ENCODE data around the gene SEMA3D. TPM values are rescaled to one million over a fixed set of nuclear protein-coding genes. Genes with fewer than 3 reads are reported as not detected.

SEMA3D gene
- polyA plus RNA-seq, 1 experiment: 7.4 TPM

- no peak overlapping the region for H3K4me3 ChIP-seq (ENCODE audit: low read depth, low read length)
- H3K9me3 ChIP-seq (ENCODE audit: control insufficient read depth, insufficient read depth, low read length): no peaks in the 10 kb centered on the region
- no peak for DNase-seq (ENCODE audit: low read depth, low spot score)
- POLR2A ChIA-PET: no interaction called here
- TF ChIP-seq CTCF (IDR thresholded peaks at IDR 0.05; ENCODE audit: low read depth, low read length): no peak
- CTCF ChIA-PET: no interaction called here
- no peaks in the 10 kb centered on the region for H3K27me3 ChIP-seq (ENCODE audit: control insufficient read depth, insufficient read depth, low read length)
- H3K27ac ChIP-seq (ENCODE audit: low read depth, low read length): no peak overlapping the region
These were observed 39.7 kb upstream of the SEMA3D start for GRCh38 chr7:85226361-85227085.

- TF ChIP-seq CTCF (IDR thresholded peaks at IDR 0.05; ENCODE audit: low read depth, low read length): no peak
- CTCF ChIA-PET: no interaction called here
- H3K27ac ChIP-seq (ENCODE audit: low read depth, low read length): no peak overlapping the region
- no peaks in the 10 kb centered on the region for H3K9me3 ChIP-seq (ENCODE audit: control insufficient read depth, insufficient read depth, low read length)
- DNase-seq (ENCODE audit: low read depth, low spot score): no peak
- POLR2A ChIA-PET: no interaction called here
- H3K27me3 ChIP-seq (ENCODE audit: control insufficient read depth, insufficient read depth, low read length): no peaks in the 10 kb centered on the region
- H3K4me3 ChIP-seq (ENCODE audit: low read depth, low read length): no peak overlapping the region
These were observed 37.3 kb upstream of the SEMA3D start for GRCh38 chr7:85224171-85224570.

GRCh38 chr7:85222522-85222921, 35.7 kb upstream of the SEMA3D start:
- ChIA-PET CTCF (no interaction called here), POLR2A (no interaction called here)
- Histone ChIP-seq H3K9me3 (ENCODE audit: control insufficient read depth, insufficient read depth, low read length) (no peaks in the 10 kb centered on the region), H3K4me3 (ENCODE audit: low read depth, low read length) (no peak overlapping the region), H3K27ac (ENCODE audit: low read depth, low read length) (no peak overlapping the region), H3K27me3 (ENCODE audit: control insufficient read depth, insufficient read depth, low read length) (no peaks in the 10 kb centered on the region)
- TF ChIP-seq CTCF (IDR thresholded peaks at IDR 0.05; ENCODE audit: low read depth, low read length): no peak
- no peak for DNase-seq (ENCODE audit: low read depth, low spot score)

- ChIA-PET CTCF (interaction anchor here (0.6 kb wide), 1 partner anchor 199 kb away, joined by 3 read pairs; no protein-coding TSS in a partner anchor), POLR2A (no interaction called here)
- Histone ChIP-seq H3K9me3 (ENCODE audit: control insufficient read depth, insufficient read depth, low read length) (no peaks in the 10 kb centered on the region), H3K4me3 (ENCODE audit: low read depth, low read length) (no peak overlapping the region), H3K27ac (ENCODE audit: low read depth, low read length) (no peak overlapping the region), H3K27me3 (ENCODE audit: control insufficient read depth, insufficient read depth, low read length) (no peaks in the 10 kb centered on the region)
- no peak for DNase-seq (ENCODE audit: low read depth, low spot score)
- no peak for TF ChIP-seq CTCF (IDR thresholded peaks at IDR 0.05; ENCODE audit: low read depth, low read length)
These were observed 34.9 kb upstream of the SEMA3D start for GRCh38 chr7:85221796-85222195.

GRCh38 chr7:85220651-85221050, 33.8 kb upstream of the SEMA3D start:
- ChIA-PET POLR2A (no interaction called here), CTCF (no interaction called here)
- Histone ChIP-seq H3K27ac (ENCODE audit: low read depth, low read length) (no peak overlapping the region), H3K27me3 (ENCODE audit: control insufficient read depth, insufficient read depth, low read length) (no peaks in the 10 kb centered on the region), H3K4me3 (ENCODE audit: low read depth, low read length) (no peak overlapping the region), H3K9me3 (ENCODE audit: control insufficient read depth, insufficient read depth, low read length) (no peaks in the 10 kb centered on the region)
- DNase-seq (ENCODE audit: low read depth, low spot score): no peak
- no peak for TF ChIP-seq CTCF (IDR thresholded peaks at IDR 0.05; ENCODE audit: low read depth, low read length)

Data from AG04450 (cell line).